ENCODE data around the gene SFXN5. TPM values are rescaled to one million over a fixed set of nuclear protein-coding genes. Genes with fewer than 3 reads are reported as not detected.
"Not testable (repeated sequence)": the region's sequence is repeated elsewhere in the genome, so short reads cannot be mapped to it uniquely, and the experiment has no call there.

The SFXN5 gene
- total RNA-seq, 2 donors from 2014 or later: 16.1 to 26.4 TPM

DNA sequence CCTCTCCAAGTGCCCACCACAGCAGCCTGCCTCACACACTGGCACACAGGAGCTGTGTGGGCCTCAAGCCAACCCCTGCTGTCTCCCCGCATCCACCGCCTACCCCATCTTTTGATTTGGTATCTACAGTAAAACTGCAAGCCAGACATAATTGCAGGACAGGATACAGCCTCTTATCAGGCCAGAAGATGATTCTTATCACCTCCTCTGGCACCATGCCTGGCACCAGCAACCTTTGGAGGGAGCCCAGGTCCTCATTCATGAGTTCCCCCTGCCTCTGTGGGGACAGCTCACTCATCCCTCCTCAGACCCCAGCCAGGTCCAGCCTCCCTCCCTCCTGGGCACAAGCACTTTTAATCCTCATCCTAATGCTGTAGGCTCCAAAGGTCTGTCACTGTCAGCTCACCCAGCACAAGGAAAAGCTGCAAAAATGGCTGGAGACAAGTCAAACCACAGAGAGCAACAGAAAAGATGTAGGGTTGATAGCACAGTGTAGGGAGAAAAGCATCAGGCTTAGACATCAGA lies 31.6 kb upstream of the SFXN5 start:
- H3K4me1 ChIP-seq: no peaks in the 10 kb centered on the region
- H3K9me3 ChIP-seq: no peaks in the 10 kb centered on the region
- no peaks in the 10 kb centered on the region for H3K27me3 ChIP-seq
- no peak overlapping the region for H3K4me3 ChIP-seq
- no peak overlapping the region for H3K9ac ChIP-seq (ENCODE audit: low read depth in 2 of 2, low read length in 2 of 2)
- TF ChIP-seq CTCF (IDR thresholded peaks at IDR 0.05): no peak
- intact Hi-C loops (cut with DNase I): no loop called here
- no peaks in the 10 kb centered on the region for H3K36me3 ChIP-seq
- H3K27ac ChIP-seq: no peak overlapping the region
- DNase-seq: peak; percentile 36

DNA sequence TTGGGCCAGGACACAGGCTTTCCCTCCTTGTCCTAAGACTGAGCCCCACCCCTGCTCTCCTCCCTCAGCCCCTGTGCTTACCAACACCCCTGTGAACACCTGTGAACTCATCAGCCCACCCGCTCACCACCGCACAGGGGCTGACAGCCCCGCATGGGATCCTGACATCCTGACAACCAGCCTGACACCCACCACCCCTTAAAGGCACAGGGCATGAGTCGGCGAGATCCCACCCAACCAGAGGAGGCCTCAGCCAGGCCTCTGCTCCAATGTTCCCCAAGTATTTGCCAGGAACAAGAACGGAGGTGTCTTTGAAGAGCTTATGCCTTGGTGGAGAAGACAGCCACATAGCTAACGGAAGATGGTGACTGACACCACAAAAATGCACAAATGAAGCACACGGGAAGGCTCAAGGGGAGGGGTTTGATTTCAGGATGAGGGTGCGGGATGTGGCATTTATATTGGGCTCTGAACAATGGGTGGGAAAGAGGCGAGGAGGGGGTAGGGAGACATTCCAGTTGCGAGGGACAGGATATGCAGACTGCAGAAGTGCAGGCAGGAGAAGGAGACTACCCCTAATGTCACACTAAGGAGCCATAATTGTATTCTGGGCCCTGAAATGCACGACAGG lies 30.2 kb upstream of the SFXN5 start:
- intact Hi-C loops (cut with DNase I): no loop called here
- no peaks in the 10 kb centered on the region for H3K9me3 ChIP-seq
- no peak for TF ChIP-seq CTCF (IDR thresholded peaks at IDR 0.05)
- H3K36me3 ChIP-seq: no peaks in the 10 kb centered on the region
- H3K4me3 ChIP-seq: no peak overlapping the region
- no peak overlapping the region for H3K9ac ChIP-seq (ENCODE audit: low read depth in 2 of 2, low read length in 2 of 2)
- H3K4me1 ChIP-seq: no peaks in the 10 kb centered on the region
- no peak for DNase-seq
- H3K27me3 ChIP-seq: no peaks in the 10 kb centered on the region
- H3K27ac ChIP-seq: no peak overlapping the region

DNA sequence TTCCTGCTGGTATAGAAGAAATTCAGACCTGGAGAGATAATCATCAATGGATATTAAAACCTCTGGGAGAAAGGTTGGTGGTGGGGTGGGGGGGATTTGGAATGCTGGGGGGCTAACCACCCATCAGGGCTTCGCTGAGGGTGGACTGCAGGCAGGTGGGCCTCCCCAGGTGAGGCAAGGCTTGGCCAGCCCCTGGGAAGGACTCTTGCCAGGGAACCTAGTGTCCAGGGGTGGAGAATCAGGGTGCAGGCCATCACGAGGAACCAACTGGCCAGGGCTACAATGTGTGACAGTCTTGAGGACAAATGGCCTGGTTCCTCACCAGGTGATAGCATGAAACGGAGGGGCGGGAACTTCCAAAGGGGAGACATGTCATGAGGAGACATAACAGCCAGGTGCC lies 29.4 kb upstream of the SFXN5 start:
- no peaks in the 10 kb centered on the region for H3K27me3 ChIP-seq
- H3K27ac ChIP-seq: no peak overlapping the region
- no peak overlapping the region for H3K4me3 ChIP-seq
- no peak overlapping the region for H3K9ac ChIP-seq (ENCODE audit: low read depth in 2 of 2, low read length in 2 of 2)
- no peaks in the 10 kb centered on the region for H3K4me1 ChIP-seq
- no peaks in the 10 kb centered on the region for H3K36me3 ChIP-seq
- DNase-seq: no peak
- TF ChIP-seq CTCF (IDR thresholded peaks at IDR 0.05): no peak
- intact Hi-C loops (cut with DNase I): no loop called here
- H3K9me3 ChIP-seq: no peaks in the 10 kb centered on the region

DNA sequence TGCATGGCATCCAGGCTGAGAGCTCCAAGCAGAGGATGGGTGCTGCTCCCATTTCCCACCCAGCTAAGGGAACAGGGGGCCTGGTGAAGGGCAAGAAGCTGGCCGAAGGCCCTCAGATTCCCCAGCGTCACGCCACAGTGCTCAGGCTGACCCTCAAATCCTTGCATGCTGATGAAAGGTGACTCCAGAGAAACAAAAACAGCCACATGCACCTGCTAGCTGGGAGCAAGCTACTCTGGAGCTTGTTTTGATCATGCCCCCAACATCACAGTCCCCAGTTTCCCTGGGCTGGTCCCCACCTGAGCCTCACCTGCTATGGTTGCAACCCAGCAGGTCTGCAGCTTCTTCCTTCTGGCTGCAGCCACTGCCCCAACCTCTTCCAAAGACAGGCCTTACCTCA lies 28.0 kb upstream of the SFXN5 start:
- TF ChIP-seq CTCF (IDR thresholded peaks at IDR 0.05): no peak
- Histone ChIP-seq H3K27me3 (no peaks in the 10 kb centered on the region), H3K9ac (ENCODE audit: low read depth in 2 of 2, low read length in 2 of 2) (no peak overlapping the region), H3K27ac (no peak overlapping the region), H3K9me3 (no peaks in the 10 kb centered on the region), H3K36me3 (no peaks in the 10 kb centered on the region), H3K4me3 (no peak overlapping the region), H3K4me1 (no peaks in the 10 kb centered on the region)
- no peak for DNase-seq
- intact Hi-C loops (cut with DNase I): no loop called here

GRCh38 chr2:73095910-73096309 lies 24.4 kb upstream of the SFXN5 start:
- no peaks in the 10 kb centered on the region for H3K36me3 ChIP-seq
- intact Hi-C loops (cut with DNase I): no loop called here
- no peak for TF ChIP-seq CTCF (IDR thresholded peaks at IDR 0.05)
- no peak overlapping the region for H3K9ac ChIP-seq (ENCODE audit: low read depth in 2 of 2, low read length in 2 of 2)
- no peaks in the 10 kb centered on the region for H3K4me1 ChIP-seq
- H3K27me3 ChIP-seq: no peaks in the 10 kb centered on the region
- DNase-seq: no peak
- no peak overlapping the region for H3K4me3 ChIP-seq
- no peaks in the 10 kb centered on the region for H3K9me3 ChIP-seq
- no peak overlapping the region for H3K27ac ChIP-seq

DNA sequence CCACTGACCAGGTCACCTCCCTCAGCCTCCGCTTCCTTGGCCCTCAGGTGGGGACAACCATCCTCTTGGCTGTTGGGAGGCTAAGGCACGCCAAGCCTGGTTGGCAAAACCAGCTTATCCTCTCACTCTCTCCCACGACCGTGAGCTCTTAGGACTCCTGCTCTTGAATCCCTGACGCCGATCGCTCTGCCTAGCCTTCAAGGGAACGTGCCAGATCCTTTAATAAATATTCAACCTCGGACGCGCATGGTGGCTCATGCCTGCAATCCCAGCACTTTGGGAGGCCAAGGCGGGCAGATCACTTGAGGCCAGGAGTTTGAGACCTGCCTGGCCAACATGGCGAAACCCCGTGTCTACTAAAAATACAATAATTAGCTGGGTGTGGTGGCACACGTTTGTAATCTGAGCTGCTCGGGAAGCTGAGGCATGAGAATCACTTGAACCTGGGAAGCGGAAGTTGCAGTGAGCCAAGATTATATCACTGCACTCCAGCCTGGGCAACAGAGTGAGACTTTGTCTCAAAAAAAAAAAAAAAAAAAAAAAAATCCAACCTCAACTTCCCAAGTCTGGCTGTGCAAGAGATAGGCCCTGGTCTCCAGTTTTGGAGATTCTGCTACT lies 22.2 kb upstream of the SFXN5 start:
- H3K27me3 ChIP-seq; DNase-seq; H3K9me3 ChIP-seq; H3K27ac ChIP-seq; H3K36me3 ChIP-seq; H3K4me3 ChIP-seq; H3K4me1 ChIP-seq; H3K9ac ChIP-seq (ENCODE audit: low read depth in 2 of 2, low read length in 2 of 2); intact Hi-C loops (cut with DNase I): not testable (repeated sequence)
